Mesothelial cell of epicardium (in vitro differentiated cells): ENCODE measurements around the gene FILIP1L. TPM values are rescaled to one million over a fixed set of nuclear protein-coding genes. Genes with fewer than 3 reads are reported as not detected.
A peak's percentile ranks its signal among the peaks of the same experiment; 100 is the strongest.

Experiments
- DNase-seq, 2 experiments: peaks; one replicate each; pipeline ENCODE4 v3.0.0; 2021; ENCODE audit warnings: low spot score in 2 of 2; ENCODE audit not compliant: unreplicated experiment in 2 of 2
- H3K27ac Mint-ChIP-seq: 2 replicates; pipeline ENCODE4 v1.8.0; 2021; ENCODE audit warnings: mixed read lengths
- H3K27me3 Mint-ChIP-seq: 2 replicates; pipeline ENCODE4 v1.8.0; 2021; ENCODE audit warnings: low read depth, mixed read lengths
- H3K36me3 Mint-ChIP-seq: 2 replicates; pipeline ENCODE4 v1.8.0; 2021; ENCODE audit warnings: mixed read lengths
- H3K4me1 Mint-ChIP-seq: 2 replicates; pipeline ENCODE4 v1.8.0; 2021; ENCODE audit warnings: mixed read lengths
- H3K4me3 Mint-ChIP-seq: 2 replicates; pipeline ENCODE4 v1.8.0; 2021; ENCODE audit warnings: mild to moderate bottlenecking, moderate library complexity, mixed read lengths
- H3K9me3 Mint-ChIP-seq: 2 replicates; pipeline ENCODE4 v1.8.0; 2021; ENCODE audit warnings: mixed read lengths
- total RNA-seq: library from RNA; stranded (reverse); gene quantifications from 3 replicates; pipeline ENCODE4 v1.2.1, GENCODE V29; 2021
- TF ChIP-seq, protein P1 (sequence below): fragments of 200-600 bp; sonication (generic); IDR thresholded peaks from one replicate; pipeline ENCODE4 v1.5.0; 2021; ENCODE audit warnings: antibody characterized with exemption; ENCODE audit not compliant: unreplicated experiment

The FILIP1L gene
- total RNA-seq, 1 donor from 2014 or later, result 15.7 TPM

DNA sequence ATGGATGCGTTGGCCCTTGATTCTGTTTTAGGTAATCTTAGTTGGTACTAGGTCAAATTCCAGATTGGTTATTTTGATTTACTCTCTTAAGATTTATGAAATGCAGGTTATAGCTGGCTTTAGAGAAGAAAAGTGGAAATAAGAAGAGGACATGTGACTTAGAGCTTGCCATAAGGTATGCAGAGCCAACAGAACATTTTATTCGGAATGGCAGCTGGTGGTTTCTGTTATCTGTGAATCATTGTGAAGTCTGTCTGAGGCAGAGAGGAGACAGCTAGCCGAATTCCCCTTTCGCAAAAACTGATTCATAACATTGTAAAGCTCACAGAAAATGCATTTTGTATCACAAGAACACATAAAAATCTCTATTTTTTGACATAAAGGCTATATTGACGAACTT lies 82.1 kb downstream of the FILIP1L start:
- Mint-ChIP-seq H3K4me1 (peaks cover 35% of the 10 kb centered on the region), H3K4me3 (no peak overlapping the region), H3K27ac (peak overlapping the region; percentile 62), H3K36me3 (no peaks in the 10 kb centered on the region), H3K9me3 (no peaks in the 10 kb centered on the region), H3K27me3 (no peaks in the 10 kb centered on the region)
- TF ChIP-seq, protein P1, sequence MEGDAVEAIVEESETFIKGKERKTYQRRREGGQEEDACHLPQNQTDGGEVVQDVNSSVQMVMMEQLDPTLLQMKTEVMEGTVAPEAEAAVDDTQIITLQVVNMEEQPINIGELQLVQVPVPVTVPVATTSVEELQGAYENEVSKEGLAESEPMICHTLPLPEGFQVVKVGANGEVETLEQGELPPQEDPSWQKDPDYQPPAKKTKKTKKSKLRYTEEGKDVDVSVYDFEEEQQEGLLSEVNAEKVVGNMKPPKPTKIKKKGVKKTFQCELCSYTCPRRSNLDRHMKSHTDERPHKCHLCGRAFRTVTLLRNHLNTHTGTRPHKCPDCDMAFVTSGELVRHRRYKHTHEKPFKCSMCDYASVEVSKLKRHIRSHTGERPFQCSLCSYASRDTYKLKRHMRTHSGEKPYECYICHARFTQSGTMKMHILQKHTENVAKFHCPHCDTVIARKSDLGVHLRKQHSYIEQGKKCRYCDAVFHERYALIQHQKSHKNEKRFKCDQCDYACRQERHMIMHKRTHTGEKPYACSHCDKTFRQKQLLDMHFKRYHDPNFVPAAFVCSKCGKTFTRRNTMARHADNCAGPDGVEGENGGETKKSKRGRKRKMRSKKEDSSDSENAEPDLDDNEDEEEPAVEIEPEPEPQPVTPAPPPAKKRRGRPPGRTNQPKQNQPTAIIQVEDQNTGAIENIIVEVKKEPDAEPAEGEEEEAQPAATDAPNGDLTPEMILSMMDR, result no peak
- no peak for DNase-seq

DNA sequence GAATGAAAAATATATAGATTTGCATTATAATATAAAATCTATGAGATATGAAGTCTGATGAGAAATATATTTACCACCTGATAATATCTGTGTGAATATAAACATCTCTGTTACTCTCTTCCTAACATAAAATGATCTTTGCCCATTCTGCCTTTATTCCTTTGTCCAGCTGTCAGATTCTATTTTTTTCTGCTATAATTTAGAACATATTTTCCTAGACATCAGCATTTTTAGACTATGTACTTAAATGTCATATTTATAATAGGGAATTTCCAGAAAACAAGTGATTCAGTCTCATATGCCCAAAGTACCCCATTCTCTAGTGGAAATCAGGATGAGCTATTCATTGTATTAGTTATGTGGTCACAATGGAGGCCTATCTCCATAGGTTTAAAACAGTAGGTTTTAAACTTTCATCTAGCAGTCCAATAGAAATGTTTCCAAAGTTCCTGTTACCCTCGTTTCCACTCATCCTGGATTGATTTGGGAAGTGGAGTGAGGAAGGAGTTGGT lies 83.3 kb downstream of the FILIP1L start:
- Mint-ChIP-seq H3K4me3 (no peak overlapping the region), H3K4me1 (peaks cover 35% of the 10 kb centered on the region), H3K36me3 (no peaks in the 10 kb centered on the region), H3K9me3 (no peaks in the 10 kb centered on the region), H3K27ac (no peak overlapping the region), H3K27me3 (no peaks in the 10 kb centered on the region)
- no peak for DNase-seq
- TF ChIP-seq, protein P1, result no peak

DNA sequence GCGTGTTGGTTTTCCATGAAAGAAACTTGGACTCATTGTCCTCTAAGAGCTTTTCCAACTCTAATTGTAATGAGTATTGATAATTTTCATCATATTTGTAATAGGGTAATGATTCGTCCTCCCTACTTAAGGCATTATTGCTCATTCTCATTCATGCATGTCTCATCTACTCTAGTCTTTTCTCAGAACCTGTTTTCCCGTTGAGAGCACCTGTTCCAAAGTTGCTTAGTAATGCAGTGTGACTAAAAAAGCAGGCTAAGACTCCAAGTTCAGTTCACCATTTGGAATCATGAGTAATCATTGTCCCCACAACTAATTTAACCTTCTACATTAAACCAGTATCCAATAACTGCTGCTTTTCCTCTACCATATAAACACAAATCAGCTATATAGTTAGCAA lies 84.0 kb downstream of the FILIP1L start:
- no peaks in the 10 kb centered on the region for H3K27me3 Mint-ChIP-seq
- TF ChIP-seq, protein P1, result no peak
- H3K4me3 Mint-ChIP-seq, result no peak overlapping the region
- H3K27ac Mint-ChIP-seq, result no peak overlapping the region
- H3K4me1 Mint-ChIP-seq, result peaks cover 38% of the 10 kb centered on the region
- no peak for DNase-seq
- H3K9me3 Mint-ChIP-seq, result no peaks in the 10 kb centered on the region
- no peaks in the 10 kb centered on the region for H3K36me3 Mint-ChIP-seq

DNA sequence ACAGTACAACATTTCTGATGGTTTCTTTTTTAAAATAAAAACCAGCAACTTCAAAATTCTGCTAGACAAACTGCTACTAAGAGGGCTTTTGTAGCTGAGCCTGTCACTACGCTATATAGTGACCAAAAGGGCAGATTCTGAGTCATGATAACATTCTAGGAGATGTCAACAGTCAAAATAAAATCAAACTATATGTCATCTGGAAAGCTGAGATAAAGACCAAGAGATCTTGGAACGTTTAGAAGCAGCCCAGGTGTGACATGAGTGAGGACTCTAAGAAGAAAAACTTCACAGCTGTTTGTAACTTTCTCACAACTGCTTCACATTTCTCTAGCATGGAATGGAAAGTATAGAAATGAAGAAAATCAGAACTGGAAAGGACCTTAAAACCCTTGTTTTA lies 84.6 kb downstream of the FILIP1L start:
- Mint-ChIP-seq H3K4me3 (no peak overlapping the region), H3K27ac (peak overlapping the region; percentile 13), H3K9me3 (no peaks in the 10 kb centered on the region), H3K36me3 (no peaks in the 10 kb centered on the region), H3K4me1 (peaks cover 41% of the 10 kb centered on the region), H3K27me3 (no peaks in the 10 kb centered on the region)
- TF ChIP-seq, protein P1, result no peak
- DNase-seq, result no peak

DNA sequence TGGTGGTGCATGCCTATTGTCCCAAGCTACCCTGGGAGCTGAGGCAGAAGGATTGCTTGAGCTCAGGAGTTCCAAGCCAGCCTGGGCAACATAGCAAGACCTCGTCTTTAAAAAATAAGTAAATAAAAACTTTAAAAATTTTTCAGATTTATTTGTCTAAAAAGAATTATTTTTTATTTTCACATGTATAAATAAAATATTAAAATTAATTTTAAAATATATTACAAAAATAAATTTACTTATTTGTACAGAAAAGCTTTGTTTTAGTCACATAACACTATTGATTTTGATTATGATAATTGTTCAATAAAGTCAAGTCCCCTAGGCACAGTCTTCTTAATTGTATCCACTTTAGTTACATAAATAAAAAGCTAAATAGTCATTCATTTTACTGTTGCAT lies 85.2 kb downstream of the FILIP1L start:
- Mint-ChIP-seq H3K27ac (no peak overlapping the region), H3K4me1 (peaks cover 41% of the 10 kb centered on the region), H3K4me3 (no peak overlapping the region), H3K9me3 (no peaks in the 10 kb centered on the region), H3K36me3 (no peaks in the 10 kb centered on the region), H3K27me3 (no peaks in the 10 kb centered on the region)
- DNase-seq, result no peak
- TF ChIP-seq, protein P1, result no peak

DNA sequence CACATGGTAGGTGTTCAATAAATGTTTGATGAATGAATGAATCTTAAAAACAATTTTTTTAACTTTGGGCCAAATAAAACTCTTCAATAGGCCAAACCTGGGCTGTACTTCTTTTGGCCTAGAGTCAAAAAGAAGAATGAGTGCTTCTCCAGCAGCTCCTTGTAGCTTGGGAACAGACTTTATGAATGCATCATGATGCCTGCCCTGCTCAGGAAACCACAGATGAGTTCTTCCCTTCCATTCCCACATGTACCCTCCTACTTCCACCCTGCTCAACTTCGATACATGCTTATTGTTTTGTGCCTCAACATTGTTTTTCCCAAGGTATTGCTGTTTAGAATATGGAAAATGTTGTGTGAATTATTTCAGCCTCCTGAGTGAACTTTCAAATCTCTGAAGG lies 87.0 kb downstream of the FILIP1L start:
- H3K27ac Mint-ChIP-seq, result no peak overlapping the region
- TF ChIP-seq, protein P1, result no peak
- no peak for DNase-seq
- H3K27me3 Mint-ChIP-seq, result no peaks in the 10 kb centered on the region
- H3K36me3 Mint-ChIP-seq, result no peaks in the 10 kb centered on the region
- peaks cover 42% of the 10 kb centered on the region for H3K4me1 Mint-ChIP-seq
- H3K4me3 Mint-ChIP-seq, result no peak overlapping the region
- H3K9me3 Mint-ChIP-seq, result no peaks in the 10 kb centered on the region
